DOHH2 (cell line): Measurements from ENCODE around the gene CALN1.

Source experiments
- EZH2phosphoT487 ChIP-seq: fragments of 200-600 bp; sonication (generic); IDR thresholded peaks from 2 replicates; pipeline ENCODE4 v1.6.1; 2017; ENCODE audit warnings: borderline replicate concordance, mild to moderate bottlenecking, antibody characterized with exemption, low read length, moderate library complexity, mixed read lengths
- TF ChIP-seq, protein P1 (sequence below): fragments of 200-600 bp; sonication (generic); IDR thresholded peaks from one replicate; pipeline ENCODE4 v1.5.1; 2014; ENCODE audit warnings: antibody characterized with exemption, mild to moderate bottlenecking, low read depth, low read length; ENCODE audit not compliant: poor library complexity, severe bottlenecking

DNA sequence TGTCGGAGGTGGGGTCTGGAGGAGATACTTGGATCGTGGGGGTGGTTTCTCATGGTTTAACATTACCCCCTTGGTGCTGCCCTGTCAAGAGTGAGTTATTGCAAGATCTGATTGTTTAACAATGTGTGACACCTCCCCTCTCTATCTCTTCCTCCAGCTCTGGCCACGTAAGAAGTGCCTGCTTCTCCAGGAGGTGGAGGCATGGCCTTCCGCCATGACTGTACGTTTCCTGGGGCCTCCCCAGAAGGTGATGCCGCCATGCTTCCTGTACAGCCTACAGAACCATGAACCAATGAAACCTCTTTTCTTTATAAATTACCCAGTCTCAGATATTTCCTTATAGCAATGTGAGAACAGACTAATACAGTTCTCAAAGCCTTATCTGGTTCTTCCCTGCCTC is 547.0 kb downstream of the CALN1 start:
- TF ChIP-seq, protein P1, sequence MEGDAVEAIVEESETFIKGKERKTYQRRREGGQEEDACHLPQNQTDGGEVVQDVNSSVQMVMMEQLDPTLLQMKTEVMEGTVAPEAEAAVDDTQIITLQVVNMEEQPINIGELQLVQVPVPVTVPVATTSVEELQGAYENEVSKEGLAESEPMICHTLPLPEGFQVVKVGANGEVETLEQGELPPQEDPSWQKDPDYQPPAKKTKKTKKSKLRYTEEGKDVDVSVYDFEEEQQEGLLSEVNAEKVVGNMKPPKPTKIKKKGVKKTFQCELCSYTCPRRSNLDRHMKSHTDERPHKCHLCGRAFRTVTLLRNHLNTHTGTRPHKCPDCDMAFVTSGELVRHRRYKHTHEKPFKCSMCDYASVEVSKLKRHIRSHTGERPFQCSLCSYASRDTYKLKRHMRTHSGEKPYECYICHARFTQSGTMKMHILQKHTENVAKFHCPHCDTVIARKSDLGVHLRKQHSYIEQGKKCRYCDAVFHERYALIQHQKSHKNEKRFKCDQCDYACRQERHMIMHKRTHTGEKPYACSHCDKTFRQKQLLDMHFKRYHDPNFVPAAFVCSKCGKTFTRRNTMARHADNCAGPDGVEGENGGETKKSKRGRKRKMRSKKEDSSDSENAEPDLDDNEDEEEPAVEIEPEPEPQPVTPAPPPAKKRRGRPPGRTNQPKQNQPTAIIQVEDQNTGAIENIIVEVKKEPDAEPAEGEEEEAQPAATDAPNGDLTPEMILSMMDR: no peak
- no peak for TF ChIP-seq EZH2phosphoT487
